Activated T-helper 1 cell treated with anti-CD3 and anti-CD28 coated beads, Interleukin-2, amount 50 U/mL, for 16 hours (primary cell): Measurements from ENCODE around the gene MACROD2.

ENCODE experiments used
- DNase-seq, 2 donors: peaks; one replicate each; pipeline ENCODE4 v3.0.0-alpha.2; 2020; ENCODE audit warnings: low read depth in 1 of 2, low spot score in 1 of 2

MACROD2 gene

GRCh38 chr20:14698605-14699373 is 703.5 kb downstream of the MACROD2 start:
- no peak for DNase-seq

- no peak for DNase-seq
These were observed 705.3 kb downstream of the MACROD2 start for GRCh38 chr20:14700639-14700960.

GRCh38 chr20:14701326-14701725 is 706.0 kb downstream of the MACROD2 start:
- DNase-seq: no peak

GRCh38 chr20:14706555-14706954 is 711.2 kb downstream of the MACROD2 start:
- no peak for DNase-seq

GRCh38 chr20:14707026-14707680 is 711.8 kb downstream of the MACROD2 start:
- DNase-seq: no peak

- no peak for DNase-seq
These were observed 712.7 kb downstream of the MACROD2 start for GRCh38 chr20:14707865-14708596.

GRCh38 chr20:14709439-14709838 is 714.1 kb downstream of the MACROD2 start:
- no peak for DNase-seq

GRCh38 chr20:14710951-14711350 is 715.6 kb downstream of the MACROD2 start:
- no peak for DNase-seq

- DNase-seq: no peak
These were observed 716.3 kb downstream of the MACROD2 start for GRCh38 chr20:14711652-14712051.

- DNase-seq: no peak
These were observed 717.0 kb downstream of the MACROD2 start for GRCh38 chr20:14712302-14712739.

- no peak for DNase-seq
These were observed 720.1 kb downstream of the MACROD2 start for GRCh38 chr20:14715400-14715799.

- no peak for DNase-seq
These were observed 721.1 kb downstream of the MACROD2 start for GRCh38 chr20:14716351-14716801.

GRCh38 chr20:14717134-14717999 is 722.1 kb downstream of the MACROD2 start:
- no peak for DNase-seq

GRCh38 chr20:14720251-14720650 is 724.9 kb downstream of the MACROD2 start:
- DNase-seq: no peak

- no peak for DNase-seq
These were observed 726.7 kb downstream of the MACROD2 start for GRCh38 chr20:14721926-14722452.

GRCh38 chr20:14723614-14724013 is 728.3 kb downstream of the MACROD2 start:
- DNase-seq: no peak

- DNase-seq: no peak
These were observed 728.7 kb downstream of the MACROD2 start for GRCh38 chr20:14724036-14724435.

GRCh38 chr20:14724468-14724867 is 729.2 kb downstream of the MACROD2 start:
- DNase-seq: no peak

GRCh38 chr20:14726591-14726990 is 731.3 kb downstream of the MACROD2 start:
- no peak for DNase-seq

- no peak for DNase-seq
These were observed 732.3 kb downstream of the MACROD2 start for GRCh38 chr20:14727485-14728150.
